Memory B cell (primary cell): ENCODE results near the gene CISH.

Experiments
- ATAC-seq: fragments of 150-1000 bp; cut with Tn5 transposase; 2 replicates; pipeline ENCODE4 v1.10.0; 2021; ENCODE audit warnings: low read depth, mild to moderate bottlenecking, moderate library complexity
- DNase-seq, 2 donors: peaks; one replicate each; pipeline ENCODE4 v3.0.0; 2022; ENCODE audit warnings: low spot score in 2 of 2
- H3K27ac Mint-ChIP-seq: one replicate; pipeline ENCODE4 v1.8.0; 2022; ENCODE audit warnings: mild to moderate bottlenecking, moderate library complexity, mixed read lengths
- H3K27me3 Mint-ChIP-seq: one replicate; pipeline ENCODE4 v1.8.0; 2022; ENCODE audit warnings: mixed read lengths
- H3K36me3 Mint-ChIP-seq: one replicate; pipeline ENCODE4 v1.8.0; 2022; ENCODE audit warnings: mild to moderate bottlenecking, mixed read lengths
- H3K4me1 Mint-ChIP-seq: one replicate; pipeline ENCODE4 v1.8.0; 2022; ENCODE audit warnings: mixed read lengths
- H3K4me3 Mint-ChIP-seq: one replicate; pipeline ENCODE4 v1.8.0; 2022; ENCODE audit warnings: mild to moderate bottlenecking, moderate library complexity, mixed read lengths
- H3K9me3 Mint-ChIP-seq: one replicate; pipeline ENCODE4 v1.8.0; 2022; ENCODE audit warnings: mixed read lengths

CISH gene

DNA sequence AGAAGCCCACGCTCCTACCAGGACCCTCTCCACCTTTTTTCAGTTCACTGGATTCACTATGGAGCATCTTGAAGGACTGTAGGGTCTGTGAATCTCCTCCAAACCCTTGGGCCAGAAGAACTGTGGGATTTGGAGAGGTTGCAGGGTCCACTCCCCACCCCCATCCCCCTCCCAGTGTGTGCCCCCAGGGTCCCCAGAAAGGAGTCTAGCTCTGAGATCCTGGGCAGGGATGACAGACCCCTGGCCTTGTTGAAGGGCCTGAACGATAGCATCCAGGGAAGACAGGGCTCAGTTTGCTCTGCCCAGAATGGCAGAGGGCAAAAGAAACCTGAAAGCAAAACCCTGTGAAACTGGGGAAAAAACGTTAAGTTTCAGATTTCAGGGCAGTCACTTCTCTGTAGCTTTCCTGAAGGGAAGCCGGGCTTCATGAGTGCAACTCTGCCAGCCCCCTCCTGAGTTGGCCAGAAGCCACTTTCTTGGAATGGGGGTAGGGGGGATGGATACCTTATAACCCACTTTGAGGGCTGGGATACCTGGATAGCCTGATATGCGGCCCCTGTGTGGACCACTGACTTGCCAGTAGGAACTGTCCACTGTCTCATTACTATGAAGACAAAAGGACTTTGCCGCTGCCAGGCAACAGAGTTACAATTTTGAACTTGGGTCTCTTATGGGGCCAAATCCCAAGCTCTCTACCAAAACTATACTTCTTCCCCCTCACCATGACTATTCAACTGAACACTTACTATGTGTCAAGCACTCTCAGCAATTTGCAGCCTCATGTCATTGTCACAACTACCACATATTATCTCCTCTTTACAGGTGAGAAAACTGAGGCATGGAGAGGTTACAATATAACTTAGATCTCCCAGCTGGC, 1.6 kb upstream of the CISH start:
- Mint-ChIP-seq H3K9me3 (no peaks in the 10 kb centered on the region), H3K27ac (peak overlapping the region; percentile 56), H3K4me1 (peaks cover 34% of the 10 kb centered on the region), H3K36me3 (no peaks in the 10 kb centered on the region), H3K27me3 (no peaks in the 10 kb centered on the region), H3K4me3 (peak overlapping the region; percentile 87)
- DNase-seq (no peak), ATAC-seq (no peak)

- no peaks in the 10 kb centered on the region for H3K27me3 Mint-ChIP-seq
- peaks cover 30% of the 10 kb centered on the region for H3K4me1 Mint-ChIP-seq
- H3K27ac Mint-ChIP-seq = peak overlapping the region; percentile 56
- ATAC-seq (no peak), DNase-seq (no peak)
- no peaks in the 10 kb centered on the region for H3K36me3 Mint-ChIP-seq
- no peaks in the 10 kb centered on the region for H3K9me3 Mint-ChIP-seq
- H3K4me3 Mint-ChIP-seq = peak overlapping the region; percentile 87
Observed at GRCh38 chr3:50612234-50612882, 784 bp upstream of the CISH start.

- no peaks in the 10 kb centered on the region for H3K36me3 Mint-ChIP-seq
- H3K4me1 Mint-ChIP-seq = peaks cover 27% of the 10 kb centered on the region
- no peaks in the 10 kb centered on the region for H3K9me3 Mint-ChIP-seq
- peak overlapping the region; percentile 56 for H3K27ac Mint-ChIP-seq
- H3K27me3 Mint-ChIP-seq = no peaks in the 10 kb centered on the region
- DNase-seq (no peak), ATAC-seq (no peak)
- peak overlapping the region; percentile 87 for H3K4me3 Mint-ChIP-seq
Observed at GRCh38 chr3:50610992-50611463, 546 bp downstream of the CISH start.

DNA sequence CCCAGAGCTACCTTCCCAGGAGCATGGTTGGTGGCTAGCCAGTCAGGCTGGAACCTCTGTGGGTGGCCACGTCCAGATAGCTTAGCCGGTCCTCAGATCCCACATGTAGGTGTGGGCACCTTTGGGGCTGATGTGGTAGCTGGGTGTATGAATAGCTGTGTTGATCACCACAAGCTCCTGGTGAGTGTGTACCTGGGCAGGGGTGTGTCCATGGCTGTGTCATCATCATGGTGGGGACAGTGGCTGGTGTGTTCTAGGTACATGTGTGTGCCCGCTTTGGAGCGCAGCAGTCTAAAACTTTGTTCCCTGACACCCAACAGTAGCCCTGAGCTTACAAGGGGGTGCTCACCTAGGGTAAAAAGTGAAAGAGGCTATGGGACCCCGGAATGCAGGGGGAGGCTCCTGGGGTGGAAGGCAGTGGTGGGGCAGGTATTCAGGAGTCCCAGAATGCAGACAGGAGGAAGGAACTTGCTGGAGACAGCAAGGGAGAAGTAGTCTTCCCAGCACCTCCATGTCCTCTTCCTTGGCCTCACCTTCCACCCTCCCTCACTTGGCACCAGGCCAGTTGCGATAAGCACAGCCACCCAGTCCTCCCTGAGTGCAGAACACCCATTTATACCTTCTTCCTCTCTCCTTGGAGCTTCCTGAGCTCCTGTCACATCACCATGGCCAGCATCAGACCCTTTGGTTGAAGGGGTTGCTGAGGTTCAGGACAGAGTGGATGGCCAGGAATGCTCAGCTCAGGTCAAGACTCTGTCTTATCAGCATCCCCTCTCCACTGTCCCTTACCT, 1.2 kb downstream of the CISH start:
- Mint-ChIP-seq H3K27me3 (no peaks in the 10 kb centered on the region), H3K36me3 (no peaks in the 10 kb centered on the region), H3K4me3 (peak overlapping the region; percentile 87), H3K27ac (peak overlapping the region; percentile 56), H3K4me1 (peaks cover 29% of the 10 kb centered on the region), H3K9me3 (no peaks in the 10 kb centered on the region)
- ATAC-seq (no peak), DNase-seq (no peak)

GRCh38 chr3:50609763-50610085, 1.9 kb downstream of the CISH start:
- Mint-ChIP-seq H3K4me3 (peak overlapping the region; percentile 22), H3K9me3 (no peaks in the 10 kb centered on the region), H3K27me3 (no peaks in the 10 kb centered on the region), H3K4me1 (peaks cover 35% of the 10 kb centered on the region), H3K27ac (no peak overlapping the region), H3K36me3 (no peaks in the 10 kb centered on the region)
- DNase-seq (no peak), ATAC-seq (no peak)

DNA sequence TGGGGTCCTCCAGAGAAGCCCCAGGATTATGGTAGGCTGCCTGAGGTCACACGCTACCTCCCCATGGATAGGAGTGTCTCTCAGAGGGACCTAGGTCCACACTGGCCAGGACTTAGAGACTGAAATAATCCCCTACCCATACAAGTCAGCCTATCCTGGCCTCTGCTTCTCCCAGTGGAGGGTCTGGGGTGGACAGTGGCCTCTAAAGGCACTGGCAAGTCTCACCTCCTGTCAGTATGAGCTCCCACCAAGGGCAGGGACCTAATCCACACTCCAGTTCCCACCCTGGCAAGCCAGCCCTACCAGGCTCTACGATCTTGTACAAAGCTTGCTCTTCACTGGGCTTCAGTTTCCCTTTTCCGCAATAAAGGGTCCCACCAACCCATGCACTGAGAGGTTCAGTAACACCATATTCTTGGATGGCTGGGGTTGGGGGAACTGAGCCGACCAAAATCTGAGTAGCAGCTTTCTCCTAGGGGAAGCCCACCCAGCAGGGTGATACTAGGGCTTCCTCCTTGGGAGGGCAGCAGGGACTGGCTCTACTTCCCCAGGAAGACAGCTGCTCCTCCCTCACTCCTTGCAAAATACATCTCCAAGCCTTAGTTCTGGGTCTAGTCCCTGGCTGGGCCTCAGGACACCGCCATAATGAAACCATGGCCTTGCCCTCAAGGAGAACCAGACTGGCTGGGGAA, 2.4 kb downstream of the CISH start:
- H3K4me1 Mint-ChIP-seq = peaks cover 35% of the 10 kb centered on the region
- no peak overlapping the region for H3K27ac Mint-ChIP-seq
- no peaks in the 10 kb centered on the region for H3K36me3 Mint-ChIP-seq

GRCh38 chr3:50608278-50608677, 3.3 kb downstream of the CISH start:
- Mint-ChIP-seq H3K27ac (no peak overlapping the region), H3K9me3 (no peaks in the 10 kb centered on the region), H3K27me3 (no peaks in the 10 kb centered on the region), H3K36me3 (no peaks in the 10 kb centered on the region), H3K4me1 (peaks cover 35% of the 10 kb centered on the region), H3K4me3 (no peak overlapping the region)
- DNase-seq (no peak), ATAC-seq (no peak)

More for the DNA sequence above, 2.4 kb downstream of the CISH start:
- H3K9me3 Mint-ChIP-seq = no peaks in the 10 kb centered on the region
- ATAC-seq (no peak), DNase-seq (no peak)
- H3K4me3 Mint-ChIP-seq = no peak overlapping the region
- H3K27me3 Mint-ChIP-seq = no peaks in the 10 kb centered on the region

DNA sequence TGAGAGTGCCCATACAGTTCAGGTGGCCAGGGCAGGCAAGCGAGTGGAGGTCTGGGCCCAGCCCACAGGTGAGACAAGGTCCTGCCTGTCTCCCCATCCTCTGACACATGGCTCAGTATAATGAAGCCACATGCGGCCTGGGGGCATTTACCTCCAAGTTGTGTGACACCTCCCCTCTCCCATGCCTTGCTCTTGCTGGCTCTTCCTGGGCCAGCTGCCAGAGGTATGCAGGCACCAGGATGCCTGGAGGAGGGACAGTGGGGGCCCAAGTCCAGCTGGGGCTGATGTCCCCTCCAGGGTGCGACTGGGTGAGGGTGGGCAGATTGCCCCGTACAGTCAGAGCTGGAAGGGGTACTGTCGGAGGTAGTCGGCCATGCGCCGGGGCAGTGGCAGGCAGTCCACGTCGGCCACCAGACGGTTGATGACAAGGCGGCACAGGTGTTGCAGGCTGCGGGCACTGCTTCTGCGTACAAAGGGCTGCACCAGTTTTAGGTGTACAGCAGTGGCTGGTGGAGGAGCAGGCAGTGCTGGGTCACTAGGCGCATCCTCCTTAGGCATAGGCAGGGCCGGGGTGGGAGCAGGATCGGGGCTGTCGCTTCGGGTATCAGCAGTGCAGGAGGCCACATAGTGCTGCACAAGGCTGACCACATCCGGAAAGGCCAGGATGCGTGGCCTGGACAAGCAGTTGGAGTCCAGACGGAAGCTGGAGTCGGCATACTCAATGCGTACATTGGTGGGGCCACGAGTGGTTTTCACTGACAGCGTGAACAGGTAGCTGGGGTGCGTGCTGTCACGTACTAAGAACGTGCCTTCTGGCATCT, 4.1 kb downstream of the CISH start:
- ATAC-seq (no peak), DNase-seq (no peak)
- H3K4me1 Mint-ChIP-seq = peaks cover 32% of the 10 kb centered on the region
- H3K4me3 Mint-ChIP-seq = no peak overlapping the region
- H3K27ac Mint-ChIP-seq = no peak overlapping the region
- H3K27me3 Mint-ChIP-seq = no peaks in the 10 kb centered on the region
- H3K36me3 Mint-ChIP-seq = no peaks in the 10 kb centered on the region
- H3K9me3 Mint-ChIP-seq = no peaks in the 10 kb centered on the region

GRCh38 chr3:50606596-50606995, 5.0 kb downstream of the CISH start:
- Mint-ChIP-seq H3K27ac (no peak overlapping the region), H3K36me3 (no peaks in the 10 kb centered on the region), H3K27me3 (no peaks in the 10 kb centered on the region), H3K4me1 (peaks cover 29% of the 10 kb centered on the region), H3K9me3 (no peaks in the 10 kb centered on the region), H3K4me3 (no peak overlapping the region)
- ATAC-seq (no peak), DNase-seq (no peak)

- Mint-ChIP-seq H3K4me3 (no peak overlapping the region), H3K9me3 (no peaks in the 10 kb centered on the region), H3K27ac (peak overlapping the region; percentile 64), H3K27me3 (no peaks in the 10 kb centered on the region), H3K4me1 (peaks cover 27% of the 10 kb centered on the region), H3K36me3 (no peaks in the 10 kb centered on the region)
- DNase-seq (no peak), ATAC-seq (no peak)
Observed at GRCh38 chr3:50605901-50606326, 5.7 kb downstream of the CISH start.

DNA sequence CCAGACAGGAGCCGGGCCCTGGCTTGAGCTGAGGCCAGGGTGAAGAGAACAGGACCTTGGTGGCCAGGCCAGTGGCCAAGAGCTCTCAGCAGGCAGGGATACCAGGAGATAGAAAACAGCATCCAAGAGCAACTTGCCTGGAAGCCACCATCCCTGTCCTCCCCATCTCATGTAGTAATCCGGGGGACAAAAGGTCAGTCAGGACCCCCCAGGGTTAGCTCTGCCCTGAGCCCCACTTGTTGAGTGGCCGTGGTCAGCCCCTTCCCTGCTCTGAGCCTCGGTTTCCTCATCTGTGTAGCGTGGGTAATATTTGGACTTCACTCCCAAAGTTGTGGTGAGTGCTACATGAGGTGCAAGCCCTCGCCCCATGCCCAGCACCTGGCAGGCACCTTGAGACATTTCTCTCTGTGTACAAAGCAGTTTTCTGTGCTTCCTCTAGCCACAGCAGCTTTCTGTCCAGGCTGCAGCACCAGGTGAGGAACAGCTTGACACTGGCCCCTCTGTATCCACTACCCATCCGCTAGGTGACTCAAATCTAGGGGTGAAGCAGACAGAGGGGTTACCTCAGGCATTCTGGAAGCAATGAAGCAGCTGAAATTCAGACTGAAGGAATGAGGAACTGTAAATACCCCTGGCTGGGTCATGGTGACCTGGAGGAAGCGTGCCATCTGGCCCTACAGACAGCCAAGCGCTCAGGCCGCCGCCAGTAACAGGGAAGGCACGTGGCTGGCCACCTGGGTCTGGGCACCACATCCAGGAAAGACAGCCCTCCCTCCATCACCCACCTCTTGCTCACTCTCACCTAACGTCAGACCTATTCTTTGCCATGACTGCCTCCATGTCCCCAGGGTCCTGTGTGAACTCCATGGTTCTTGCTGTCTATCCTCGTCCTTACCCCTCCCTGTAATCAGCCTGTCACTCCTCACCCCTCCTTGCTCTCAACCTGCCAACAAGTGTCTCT, 6.7 kb downstream of the CISH start:
- H3K4me1 Mint-ChIP-seq = peaks cover 23% of the 10 kb centered on the region
- DNase-seq (no peak), ATAC-seq (peak; percentile 83)
- no peaks in the 10 kb centered on the region for H3K9me3 Mint-ChIP-seq
- no peaks in the 10 kb centered on the region for H3K36me3 Mint-ChIP-seq
- no peaks in the 10 kb centered on the region for H3K27me3 Mint-ChIP-seq
- H3K4me3 Mint-ChIP-seq = no peak overlapping the region
- peak overlapping the region; percentile 14 for H3K27ac Mint-ChIP-seq

- Mint-ChIP-seq H3K4me1 (peaks cover 23% of the 10 kb centered on the region), H3K9me3 (no peaks in the 10 kb centered on the region)
Observed at GRCh38 chr3:50604110-50604621, 7.4 kb downstream of the CISH start.

More at GRCh38 chr3:50604110-50604621, 7.4 kb downstream of the CISH start:
- DNase-seq (no peak), ATAC-seq (no peak)
- no peaks in the 10 kb centered on the region for H3K27me3 Mint-ChIP-seq
- no peak overlapping the region for H3K4me3 Mint-ChIP-seq
- H3K27ac Mint-ChIP-seq = peak overlapping the region; percentile 14
- H3K36me3 Mint-ChIP-seq = no peaks in the 10 kb centered on the region
